Stimulated activated CD4-positive, alpha-beta T cell treated with anti-CD3 and anti-CD28 coated beads, Interleukin-2, amount 100 ng/mL, for 24 hours (primary cell): ENCODE measurements around the gene PIK3AP1.
A peak's percentile ranks its signal among the peaks of the same experiment; 100 is the strongest.

Experiments used
- DNase-seq, 2 donors: peaks; one replicate each; pipeline ENCODE4 v3.0.0-alpha.2; 2020

The PIK3AP1 gene

DNA sequence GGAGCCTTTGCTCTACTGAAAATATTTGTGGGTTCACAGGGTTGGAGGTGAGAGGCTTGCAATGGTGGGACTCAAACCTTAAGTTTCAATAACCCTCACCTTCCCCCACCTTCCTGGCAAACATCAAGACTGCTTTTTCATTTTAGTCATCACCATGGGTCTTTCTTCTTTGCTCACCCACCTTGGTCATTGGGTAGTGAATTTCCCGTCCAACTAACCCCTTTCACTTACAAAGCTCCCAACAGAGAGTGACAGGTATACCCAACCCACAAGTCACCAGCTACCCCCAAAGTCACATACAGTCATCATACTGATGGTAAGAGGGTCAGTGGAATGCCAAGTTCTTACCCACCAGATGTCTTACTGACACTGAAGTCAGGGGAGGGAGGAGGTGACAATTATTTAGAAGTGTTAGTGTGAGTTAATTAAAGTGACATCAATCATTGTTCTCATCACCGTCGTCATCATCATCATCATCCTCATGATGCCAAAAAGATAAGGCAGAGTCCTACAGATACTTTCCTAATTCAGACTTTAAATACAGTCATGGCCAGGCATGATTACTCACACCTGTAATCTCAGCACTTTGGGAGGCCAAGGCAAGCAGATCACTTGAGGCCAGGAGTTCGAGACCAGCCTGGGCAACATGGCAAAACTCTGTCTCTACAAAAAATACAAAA, 49.0 kb downstream of the PIK3AP1 start:
- no peak for DNase-seq

DNA sequence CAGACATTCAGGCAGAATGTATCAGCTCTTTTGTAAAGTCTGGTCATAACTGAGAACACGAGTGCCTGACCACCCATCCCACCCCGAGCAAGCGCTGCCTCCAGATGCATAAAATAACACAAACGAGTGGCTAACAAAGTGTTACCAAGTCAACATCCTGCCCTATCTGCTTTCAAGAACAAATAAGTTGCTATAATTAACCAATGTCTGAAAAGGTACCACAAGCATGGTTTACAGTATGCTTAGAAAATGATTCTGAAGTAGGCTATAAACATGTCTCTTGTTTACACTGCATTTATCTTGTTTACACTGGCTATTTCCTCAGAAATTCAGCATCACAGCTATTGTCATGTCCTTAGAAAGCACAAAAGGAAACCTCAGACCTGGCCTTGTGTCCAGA, 49.5 kb downstream of the PIK3AP1 start:
- no peak for DNase-seq

DNA sequence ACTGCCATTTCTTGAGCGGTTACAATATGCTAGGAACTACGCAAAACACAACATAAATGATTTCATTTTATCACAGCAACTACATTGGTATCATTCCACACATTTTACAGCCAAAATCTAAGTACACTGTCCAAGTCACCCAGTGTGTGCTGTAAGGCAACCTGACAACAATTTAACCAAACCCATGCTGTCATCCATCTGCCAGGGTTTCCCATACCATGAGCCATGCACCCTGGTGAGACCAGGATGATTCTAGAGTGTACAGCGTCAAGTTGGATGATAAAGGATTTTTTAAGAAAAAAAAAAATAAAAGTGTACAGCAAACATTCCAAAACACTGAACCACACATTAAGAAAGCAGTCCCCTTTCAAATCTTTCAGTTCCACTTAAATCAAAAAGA, 52.9 kb downstream of the PIK3AP1 start:
- no peak for DNase-seq

DNA sequence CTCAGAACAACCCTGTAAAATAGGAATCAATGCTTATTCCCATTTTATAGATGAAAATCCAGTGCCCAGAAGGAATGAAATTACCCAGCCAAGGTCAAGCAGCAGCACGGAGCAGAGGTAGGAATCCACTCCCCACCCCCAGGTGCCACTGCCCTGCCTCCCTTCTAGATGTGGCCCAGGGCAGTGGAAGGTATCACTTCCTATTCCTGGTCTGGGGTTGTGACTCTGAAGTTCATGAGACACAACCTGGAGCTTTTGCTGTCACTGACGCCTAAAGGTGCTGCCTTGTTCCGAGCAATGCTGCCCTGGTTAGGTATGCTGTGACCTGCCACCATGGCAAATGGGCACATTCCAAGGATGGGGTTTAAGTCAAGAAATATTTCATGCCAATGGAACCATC, 53.6 kb downstream of the PIK3AP1 start:
- no peak for DNase-seq

DNA sequence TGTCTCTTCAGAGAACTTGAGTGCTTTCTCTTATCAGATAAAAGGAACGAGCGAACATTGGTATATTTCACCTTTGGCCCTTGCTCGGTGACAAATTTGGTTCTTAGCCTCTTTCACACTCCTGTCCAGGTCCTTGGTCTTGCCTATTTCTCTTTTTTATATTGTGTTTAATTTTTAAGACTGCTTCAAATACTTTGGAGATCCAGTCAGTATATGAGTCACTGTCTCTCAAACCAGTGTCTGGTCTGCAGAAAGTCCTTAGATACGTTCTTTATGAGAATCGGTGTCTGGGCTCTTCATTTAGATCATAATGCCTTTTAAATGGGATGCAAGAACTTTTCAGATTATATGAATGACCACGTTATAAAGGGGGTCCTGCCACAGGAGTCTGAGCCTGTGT, 55.0 kb downstream of the PIK3AP1 start:
- no peak for DNase-seq

DNA sequence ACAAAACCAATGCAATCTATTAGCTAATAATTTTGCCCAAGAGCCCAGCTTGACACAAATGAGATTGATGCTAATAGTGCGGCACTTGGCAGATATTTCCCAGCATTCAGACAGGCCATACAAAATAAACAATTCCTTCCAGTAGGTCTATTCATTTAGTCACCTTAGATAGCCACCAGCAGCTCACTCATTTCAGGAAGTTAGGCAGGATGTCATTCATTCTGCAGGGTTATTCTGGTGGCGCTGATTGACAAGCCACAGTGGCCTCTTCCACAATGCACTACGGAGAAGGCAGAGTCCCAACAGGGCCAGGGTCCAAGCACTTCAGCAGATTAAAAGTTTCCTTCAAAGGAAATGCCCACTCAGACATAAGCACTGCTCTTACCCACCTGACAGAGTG, 55.8 kb downstream of the PIK3AP1 start:
- no peak for DNase-seq

DNA sequence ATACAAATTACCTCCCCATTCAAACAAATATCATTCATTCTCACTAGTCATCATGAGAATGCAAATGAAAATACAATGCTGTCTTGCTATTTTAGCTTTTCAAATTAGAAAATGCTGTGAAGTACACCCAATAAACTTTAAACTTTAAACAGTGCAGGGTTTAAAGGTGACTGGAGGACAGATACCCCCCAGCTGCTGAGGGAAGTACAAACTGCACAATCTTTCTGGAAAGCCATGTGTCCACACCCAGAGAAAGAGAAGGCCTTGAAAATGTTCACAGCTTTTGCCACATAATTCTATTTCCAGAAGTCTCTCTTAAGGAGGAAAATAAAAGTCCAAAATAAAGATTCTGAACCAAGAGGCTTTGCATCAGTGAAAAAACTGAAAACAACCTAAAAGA, 56.5 kb downstream of the PIK3AP1 start:
- no peak for DNase-seq

DNA sequence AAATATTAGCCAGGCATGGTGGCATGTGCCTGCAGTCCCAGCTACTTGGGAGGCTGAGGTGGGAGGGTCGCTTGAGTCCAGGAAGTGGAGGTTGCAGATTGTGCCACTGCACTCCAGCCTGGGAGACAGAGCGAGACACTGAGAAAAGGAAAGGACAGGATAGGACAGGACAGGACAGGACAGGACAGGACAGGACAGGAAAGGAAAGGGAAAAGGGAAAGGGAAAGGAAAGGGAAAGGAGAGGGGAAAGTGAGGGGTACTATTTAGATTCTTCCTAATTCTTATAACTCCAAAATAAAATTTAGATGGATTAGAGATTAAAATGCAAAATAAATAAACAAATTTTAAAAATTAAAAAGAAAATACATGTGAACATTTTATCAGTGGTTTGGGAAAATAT, 58.7 kb downstream of the PIK3AP1 start:
- no peak for DNase-seq

DNA sequence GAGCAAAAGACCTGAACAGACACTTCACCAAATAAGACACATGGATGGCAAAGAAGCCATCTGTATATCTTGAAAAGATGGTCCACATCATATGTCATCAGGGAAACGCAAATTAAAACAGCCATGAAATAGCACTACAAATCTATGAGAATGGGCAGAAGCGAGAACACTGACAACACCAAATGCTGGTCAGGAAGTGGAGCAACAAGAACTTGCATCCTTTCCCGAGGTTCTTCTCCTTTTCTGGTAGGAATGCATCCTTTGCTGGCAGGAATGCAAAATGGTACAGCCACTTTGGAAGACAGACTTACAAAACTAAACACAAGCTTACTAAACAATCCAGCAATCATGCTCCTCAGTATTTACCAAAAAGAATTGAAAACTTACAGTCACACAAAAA, 60.0 kb downstream of the PIK3AP1 start:
- no peak for DNase-seq

DNA sequence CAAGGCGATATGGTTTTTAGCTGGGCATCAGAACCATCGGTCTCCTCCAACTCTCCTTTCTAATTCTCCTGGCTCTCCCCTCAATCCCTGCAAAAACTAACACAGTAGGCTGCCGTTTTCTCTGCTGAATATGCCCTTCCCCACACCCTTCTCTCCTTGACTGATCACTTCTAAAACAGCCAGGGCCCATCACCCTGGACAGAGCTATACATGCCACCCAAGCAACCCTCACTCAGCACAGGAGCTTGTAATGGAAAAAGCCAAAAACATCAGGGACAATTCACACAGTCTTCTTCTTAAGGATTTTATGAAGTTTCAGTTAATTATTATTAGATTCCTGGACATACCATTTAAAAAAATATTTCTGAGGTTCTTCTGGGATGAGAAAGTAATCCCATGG, 61.5 kb downstream of the PIK3AP1 start:
- DNase-seq: no peak

DNA sequence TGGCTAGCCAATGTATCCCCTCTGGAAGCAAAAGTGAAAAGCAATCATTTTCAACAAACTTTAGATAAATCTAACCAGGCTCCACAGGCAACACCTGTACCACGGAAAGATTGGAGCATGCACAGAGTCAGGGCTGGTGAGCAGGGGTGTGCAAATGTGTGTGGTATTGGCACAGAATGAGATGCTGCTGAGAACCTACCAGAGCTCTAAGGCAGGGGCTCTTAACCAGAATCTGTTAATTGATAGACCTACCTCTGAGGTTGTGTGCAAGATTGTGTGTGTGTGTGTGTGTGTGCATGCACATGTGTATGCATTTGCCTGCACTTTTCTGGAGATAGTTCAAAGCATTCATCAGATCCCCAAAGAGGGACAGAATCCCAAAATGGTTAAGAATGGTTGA, 62.9 kb downstream of the PIK3AP1 start:
- no peak for DNase-seq

DNA sequence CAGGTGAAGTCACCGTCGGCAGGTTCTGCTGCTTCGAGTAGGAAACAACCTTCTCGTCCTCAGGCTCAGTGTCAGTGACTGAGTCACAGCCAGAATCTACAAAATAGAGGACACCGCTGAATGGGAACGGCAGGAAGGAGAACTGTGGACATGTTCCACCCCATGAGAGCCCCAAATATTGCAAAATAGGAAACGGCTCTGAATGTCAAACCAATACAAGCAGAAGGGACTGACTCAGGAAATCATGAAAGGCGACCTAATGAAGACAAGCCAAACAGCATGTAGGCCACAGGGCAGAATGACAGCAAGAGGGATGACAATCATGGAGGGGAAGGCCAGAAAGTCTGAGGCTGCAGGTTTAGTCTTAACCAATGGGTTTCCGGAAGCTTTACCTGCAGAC, 63.5 kb downstream of the PIK3AP1 start:
- DNase-seq: no peak

DNA sequence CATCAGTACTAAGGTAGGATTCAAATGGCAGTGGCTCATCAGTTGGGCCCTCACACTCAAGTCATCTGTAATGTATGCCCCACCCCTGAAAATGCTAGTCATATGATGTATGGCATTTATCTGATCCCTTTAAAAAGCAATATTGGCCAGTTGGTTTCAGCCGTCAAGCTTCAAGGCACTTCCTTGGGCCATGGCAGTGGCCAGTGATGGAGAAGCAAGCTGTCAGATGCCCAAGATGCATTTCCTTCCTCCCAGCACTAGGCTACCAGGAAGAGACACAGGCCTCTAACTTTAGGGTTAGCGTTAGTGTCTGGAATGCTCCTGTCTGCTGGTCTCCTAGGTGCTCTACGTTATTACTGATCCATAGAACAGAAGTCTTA, 64.1 kb downstream of the PIK3AP1 start:
- no peak for DNase-seq

DNA sequence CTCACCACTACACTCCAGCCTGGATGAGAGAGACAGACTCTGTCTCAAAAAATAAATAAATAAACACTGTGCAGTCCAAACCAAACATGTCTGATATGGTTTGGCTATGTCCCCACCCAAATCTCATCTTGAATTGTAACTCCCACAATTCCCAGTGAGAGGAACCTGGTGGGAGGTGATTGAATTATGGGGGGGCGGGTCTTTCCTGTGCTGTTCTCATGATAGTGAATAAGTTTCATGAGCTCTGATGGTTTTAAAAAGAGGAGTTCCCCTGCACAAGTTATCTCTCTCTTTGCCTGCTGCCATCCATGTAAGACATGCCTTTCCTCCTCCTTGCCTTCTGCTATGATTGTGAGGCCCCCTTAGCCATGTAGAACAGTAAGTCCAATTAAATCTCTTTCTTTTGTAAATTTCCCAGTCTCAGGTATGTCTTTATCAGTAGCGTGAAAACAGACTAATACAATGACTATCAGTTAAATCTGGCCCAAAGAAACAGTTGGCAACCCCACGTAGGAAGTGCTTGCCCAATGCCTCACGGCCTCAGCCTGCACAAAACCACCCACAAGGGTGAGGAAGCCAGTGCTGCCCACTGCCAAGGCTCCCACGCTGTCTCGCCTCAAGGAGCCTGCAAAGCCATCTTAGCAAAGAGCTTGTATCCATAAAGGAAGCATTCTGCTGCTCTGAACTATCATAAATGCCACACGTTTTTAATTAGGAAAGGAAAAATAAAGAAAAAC, 64.7 kb downstream of the PIK3AP1 start:
- DNase-seq: no peak

DNA sequence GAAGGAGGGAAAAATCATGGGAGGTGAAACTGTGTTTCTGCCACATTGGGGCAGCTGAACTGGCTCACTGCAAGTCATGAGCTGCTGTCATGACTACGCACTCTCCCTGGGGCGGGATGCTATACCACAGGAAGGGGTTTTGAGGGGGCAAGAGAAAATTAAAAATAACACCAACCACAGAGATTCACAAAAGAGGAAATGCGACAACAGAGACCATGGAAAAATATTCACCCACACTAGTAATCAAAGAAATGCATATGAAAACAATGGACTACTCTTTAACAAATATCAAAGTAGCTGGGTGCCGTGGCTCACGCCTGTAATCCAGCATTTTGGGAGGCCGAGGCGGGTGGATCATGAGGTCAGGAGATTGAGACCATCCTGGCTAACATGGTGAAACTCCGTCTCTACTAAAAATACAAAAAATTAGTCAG, 68.3 kb downstream of the PIK3AP1 start:
- DNase-seq: peak in 1 of 2 donors; percentile 27

DNA sequence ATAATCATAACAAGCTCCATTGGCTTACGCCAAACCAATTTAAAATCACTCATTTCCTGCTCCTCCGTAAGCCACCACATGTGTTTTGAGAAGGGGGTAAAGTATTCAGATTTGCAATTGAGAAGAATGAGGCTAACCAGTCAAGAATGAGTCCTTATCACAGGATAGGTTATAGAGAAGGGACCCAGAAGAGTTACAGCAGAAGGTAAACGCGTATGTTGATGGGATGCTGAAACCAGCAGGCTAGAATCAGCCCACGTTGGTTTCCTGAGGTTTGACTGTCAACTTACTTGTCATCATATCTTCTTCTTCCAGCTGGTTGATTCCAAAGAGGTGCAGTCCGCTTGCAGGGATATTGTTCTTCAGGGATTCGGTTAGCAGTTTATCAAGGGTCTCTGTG, 69.4 kb downstream of the PIK3AP1 start:
- DNase-seq: no peak

DNA sequence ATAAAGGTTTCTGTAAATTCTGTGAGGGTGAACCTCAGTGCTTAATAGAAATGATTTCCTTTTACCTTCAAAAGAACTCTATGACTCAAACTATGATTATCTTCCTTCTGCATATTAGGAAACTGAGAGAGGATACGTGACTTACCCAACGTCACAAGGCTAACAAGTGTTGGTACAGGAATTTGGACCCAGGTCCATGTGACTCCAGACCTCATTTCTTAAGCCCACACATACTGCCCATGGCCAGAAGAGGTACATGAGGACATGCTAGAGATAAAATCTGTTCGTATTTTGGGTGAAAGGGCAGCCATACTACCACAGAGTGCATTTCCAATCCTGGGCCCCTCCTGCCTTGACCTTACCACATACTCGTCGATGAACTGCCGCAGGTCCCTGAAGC, 72.0 kb downstream of the PIK3AP1 start:
- no peak for DNase-seq

DNA sequence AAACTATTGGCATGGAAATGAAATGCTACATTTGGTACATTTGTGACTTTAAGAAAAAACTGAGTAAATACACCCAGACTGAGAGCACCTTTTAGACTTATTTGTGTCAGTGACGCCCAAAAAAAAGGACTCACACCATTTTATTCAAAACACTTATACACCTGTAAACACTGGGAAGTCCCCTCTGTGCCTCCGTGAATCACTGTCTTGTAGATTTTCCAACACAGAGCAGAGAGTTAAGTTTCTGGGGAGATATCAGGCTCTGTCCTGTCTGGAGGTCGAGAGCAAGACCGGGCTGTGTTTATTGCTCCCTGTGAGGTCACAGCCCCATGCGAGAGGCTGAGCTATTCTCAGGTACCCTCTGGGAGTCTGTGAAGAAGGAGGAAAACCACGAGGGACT, 72.8 kb downstream of the PIK3AP1 start:
- DNase-seq: no peak

DNA sequence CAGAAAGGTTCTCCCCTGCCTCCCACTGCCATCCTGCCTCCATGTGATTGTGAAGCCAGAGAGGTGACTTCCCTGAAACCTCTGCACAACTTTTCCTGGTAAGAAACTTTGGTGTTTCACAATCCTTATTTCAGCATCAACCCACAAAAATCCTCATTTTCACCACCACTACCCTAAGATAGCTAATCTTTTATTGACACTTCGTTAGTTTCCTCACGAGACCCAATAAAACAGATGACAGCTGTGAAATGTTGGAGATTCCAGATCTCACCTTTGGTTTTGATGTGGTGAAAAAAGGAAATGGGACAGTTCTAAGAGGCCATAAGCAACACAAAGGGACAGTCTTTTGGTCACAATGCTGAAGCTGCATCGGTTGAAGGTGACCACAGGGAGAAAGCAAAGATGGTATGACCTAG, 73.6 kb downstream of the PIK3AP1 start:
- DNase-seq: no peak

DNA sequence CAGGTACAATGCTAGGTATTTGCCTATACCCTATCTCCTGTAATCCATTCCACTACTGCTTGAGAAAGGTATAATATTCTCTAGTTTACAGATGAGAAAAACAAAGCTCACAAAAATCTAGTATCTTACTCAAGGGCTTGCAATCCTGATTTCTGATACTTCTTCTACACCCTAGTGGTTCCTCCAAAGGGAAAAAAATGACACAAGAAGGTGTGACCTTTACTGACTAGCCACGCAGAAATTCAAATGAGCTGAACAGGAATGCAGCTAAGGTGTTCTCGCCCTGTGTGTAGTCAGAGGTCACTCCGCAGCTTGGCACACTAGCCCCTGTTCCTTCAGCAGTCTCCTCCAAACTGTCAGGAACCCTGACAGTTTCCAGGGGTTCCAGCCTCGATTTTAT, 74.0 kb downstream of the PIK3AP1 start:
- no peak for DNase-seq

DNA sequence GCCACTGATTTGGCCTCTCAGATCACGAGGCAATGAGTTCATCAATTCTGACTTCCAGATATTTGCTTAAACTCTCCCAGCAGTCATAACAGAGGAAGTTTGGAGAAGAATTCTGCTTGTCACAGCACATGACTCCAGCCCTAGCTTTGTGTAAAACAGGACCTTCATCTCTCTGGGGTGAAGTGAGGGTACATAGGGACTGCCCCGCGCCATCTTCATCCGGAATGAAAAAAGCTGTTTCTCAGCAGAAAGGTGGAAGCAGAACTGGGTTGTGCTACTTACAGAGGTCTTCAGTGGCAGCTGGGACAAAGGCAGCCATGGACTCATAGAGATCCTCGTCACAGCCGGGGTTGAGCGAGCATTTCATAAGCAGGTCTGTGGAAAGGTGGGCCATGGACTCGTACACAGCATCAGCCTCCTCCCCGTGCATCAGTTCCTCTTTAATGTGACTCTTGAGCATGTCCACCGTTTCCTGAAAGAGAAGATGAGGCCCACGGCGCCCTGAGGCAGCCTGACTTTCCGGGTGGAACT, 75.1 kb downstream of the PIK3AP1 start:
- no peak for DNase-seq

DNA sequence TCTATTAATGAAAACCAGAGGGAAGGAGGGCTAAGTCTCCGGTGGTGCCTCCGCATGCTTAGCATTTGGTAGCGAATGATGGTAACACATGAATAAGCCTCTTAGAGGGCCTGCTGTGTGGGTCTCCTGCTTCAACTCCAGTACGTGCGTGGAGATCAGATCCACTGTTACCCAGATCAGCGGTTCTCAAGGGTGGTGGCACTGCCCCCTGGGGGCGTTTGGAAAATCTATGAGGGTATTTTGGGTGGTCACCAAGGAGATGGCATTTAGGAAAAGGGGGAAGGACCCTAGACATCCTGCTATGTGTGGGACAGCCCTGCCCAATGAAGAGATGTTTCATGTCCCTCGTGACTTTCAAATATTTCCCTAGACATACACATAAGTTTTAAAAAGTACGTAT, 76.4 kb downstream of the PIK3AP1 start:
- DNase-seq: no peak

DNA sequence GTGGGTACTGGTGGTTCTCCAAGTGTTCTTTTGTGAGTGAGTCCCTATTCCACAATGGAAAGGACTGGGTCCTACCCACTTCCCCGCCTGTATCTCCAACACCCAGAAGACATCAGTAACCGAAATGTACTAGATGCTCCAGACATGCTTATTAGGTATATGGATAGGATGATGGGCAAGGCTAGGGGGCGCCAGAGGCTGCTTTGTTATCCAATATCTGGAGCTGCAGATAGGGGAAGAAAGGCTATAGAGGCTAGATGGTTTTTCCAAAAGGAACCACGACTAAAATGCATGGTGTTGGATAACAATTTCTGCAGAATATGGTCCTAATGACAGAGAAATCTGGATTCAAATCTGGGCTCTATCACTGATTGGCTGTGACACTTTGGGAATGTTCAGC, 77.3 kb downstream of the PIK3AP1 start:
- peak; percentile 47 to 74 for DNase-seq

DNA sequence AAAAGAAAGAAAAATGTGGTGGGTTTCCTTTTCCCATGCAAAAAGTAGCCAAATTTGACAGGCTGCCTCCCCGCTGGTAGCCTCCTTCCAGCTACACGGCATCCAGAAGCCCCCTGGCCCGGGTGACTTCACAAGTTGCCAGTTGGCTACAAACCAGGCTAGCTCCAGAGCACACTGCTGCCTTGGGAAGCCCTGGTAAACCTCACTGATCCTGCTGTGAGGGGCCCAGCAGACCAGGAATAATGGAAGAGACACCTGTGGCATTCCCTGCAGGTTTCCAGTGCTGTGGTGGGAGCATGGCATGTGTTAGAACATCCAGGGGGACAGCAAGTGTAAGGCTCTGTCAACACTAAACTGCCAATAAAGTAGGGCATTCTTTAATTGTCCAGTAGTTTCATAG, 77.8 kb downstream of the PIK3AP1 start:
- no peak for DNase-seq
